GM12878 (cell line): ENCODE data around the gene GPRC5B. TPM values are rescaled to one million over a fixed set of nuclear protein-coding genes. Genes with fewer than 3 reads are reported as not detected.

Source experiments
- ATAC-seq: fragments of 200-7000 bp; cut with Tn5 transposase; 3 replicates; pipeline ENCODE4 v1.9.1; 2020; ENCODE audit warnings: mild to moderate bottlenecking, moderate library complexity
- BruUV-seq: library from RNA; stranded (reverse); fragments of 400-500 nt; replicated peaks from 2 replicates; lab custom pipeline; 2021; lab: Mats Ljungman, UMichigan
- CTCF ChIA-PET: fragments of 300-600 bp; sonication (Branson Sonifier 250); formaldehyde crosslinking; extraction: SDS; loops from one replicate; lab custom pipeline; 2021; ENCODE audit warnings: inconsistent platforms; lab: Yijun Ruan, JAX
- POLR2A ChIA-PET: fragments of 350-600 bp; formaldehyde crosslinking; extraction: SDS; loops from one replicate; lab custom pipeline; 2021; ENCODE audit warnings: inconsistent platforms; lab: Charles Lee
- RAD21 ChIA-PET: fragments of 300-600 bp; sonication (Branson Sonifier 250); formaldehyde crosslinking; loops from one replicate; lab custom pipeline; 2023; ENCODE audit warnings: antibody characterized with exemption; ENCODE audit not compliant: unreplicated experiment; lab: Charles Lee
- SMC1A ChIA-PET: fragments of 300-600 bp; sonication (Branson Sonifier 250); formaldehyde crosslinking; loops from one replicate; lab custom pipeline; 2023; ENCODE audit not compliant: unreplicated experiment, uncharacterized antibody; lab: Charles Lee
- DNase-seq: peaks from one replicate; pipeline ENCODE4 v3.0.0-alpha.2; 2011; ENCODE audit warnings: low read depth, low spot score
- FAIRE-seq: peaks from 3 replicates; lab custom pipeline; 2011; peaks lifted over from hg19 to GRCh38; lab: Jason Lieb, UNC
- H2AFZ ChIP-seq: 2 replicates; pipeline ENCODE4 v1.6.0; 2011; ENCODE audit warnings: low read depth, low read length, control low read depth; ENCODE audit not compliant: control insufficient read depth
- H3K27ac ChIP-seq: 2 replicates; pipeline ENCODE4 v1.5.1; 2011; ENCODE audit warnings: control low read depth; ENCODE audit not compliant: control insufficient read depth, insufficient read depth
- H3K27me3 ChIP-seq, 2 experiments: replicated peaks in 1 of 2; 2 replicates each; pipeline versions ENCODE4 v1.6.0 to v1.6.1; 2011; ENCODE audit warnings: low read length in 1 of 2; ENCODE audit not compliant: control insufficient read depth in 2 of 2, insufficient read depth in 2 of 2
- H3K36me3 ChIP-seq, 2 experiments: 2 replicates each; pipeline ENCODE4 v1.5.1; 2011; ENCODE audit warnings: low read length in 1 of 2; ENCODE audit not compliant: control insufficient read depth in 2 of 2, insufficient read depth in 2 of 2
- H3K4me1 ChIP-seq: 2 replicates; pipeline ENCODE4 v1.6.1; 2011; ENCODE audit warnings: mild to moderate bottlenecking, low read length, moderate library complexity, mixed read lengths; ENCODE audit not compliant: control insufficient read depth, insufficient read depth
- H3K4me2 ChIP-seq: 2 replicates; pipeline ENCODE4 v1.6.0; 2011; ENCODE audit warnings: control low read depth; ENCODE audit not compliant: control insufficient read depth, insufficient read depth
- H3K4me3 ChIP-seq: fragments of 200-600 bp; sonication (generic); 2 replicates; pipeline ENCODE4 v1.5.1; 2016
- H3K79me2 ChIP-seq: 2 replicates; pipeline ENCODE4 v1.6.0; 2011; ENCODE audit warnings: low read length; ENCODE audit not compliant: control insufficient read depth, insufficient read depth
- H3K9ac ChIP-seq: 2 replicates; pipeline ENCODE4 v1.8.0; 2011; ENCODE audit warnings: low read length, control low read depth, mixed read lengths; ENCODE audit not compliant: control insufficient read depth, insufficient read depth
- H3K9me3 ChIP-seq: replicated peaks from 3 replicates; pipeline ENCODE4 v1.5.1; 2011; ENCODE audit warnings: mild to moderate bottlenecking, low read length; ENCODE audit not compliant: control insufficient read depth, insufficient read depth
- H4K20me1 ChIP-seq: 2 replicates; pipeline ENCODE4 v1.6.0; 2011; ENCODE audit not compliant: control insufficient read depth, insufficient read depth
- ATF2 ChIP-seq: IDR thresholded peaks from 2 replicates; pipeline ENCODE4 v1.6.1; 2012; ENCODE audit warnings: low read length, inconsistent platforms
- BHLHE40 ChIP-seq, 2 experiments: fragments of 450-650 bp in 1 of 2; IDR thresholded peaks; 2 replicates each; pipeline ENCODE4 v1.6.1; 2011 to 2017; ENCODE audit warnings: low read depth in 2 of 2, borderline replicate concordance in 1 of 2, improper control_type of control experiment in 1 of 2, low read length in 1 of 2, mild to moderate bottlenecking in 1 of 2
- DPF2 ChIP-seq: fragments of 450-650 bp; IDR thresholded peaks from 2 replicates; pipeline ENCODE4 v1.6.1; 2017; ENCODE audit warnings: mild to moderate bottlenecking
- EGR1 ChIP-seq, 2 experiments: IDR thresholded peaks; 1 replicate in 1 of 2; 2 replicates in 1 of 2; pipeline ENCODE4 v1.6.1; 2011 to 2012; ENCODE audit warnings: low read depth in 2 of 2, low read length in 2 of 2, borderline replicate concordance in 1 of 2, mild to moderate bottlenecking in 1 of 2, moderate library complexity in 1 of 2
- JUNB ChIP-seq: IDR thresholded peaks from 2 replicates; pipeline ENCODE4 v1.6.1; 2016; ENCODE audit warnings: antibody characterized with exemption, mild to moderate bottlenecking
- RAD51 ChIP-seq: fragments of 450-650 bp; IDR thresholded peaks from 2 replicates; pipeline ENCODE4 v1.6.1; 2016; ENCODE audit warnings: moderate library complexity, mild to moderate bottlenecking, inconsistent platforms
- RELA ChIP-seq: fragments of 450-650 bp; IDR thresholded peaks from 2 replicates; pipeline ENCODE4 v1.8.0; 2014; ENCODE audit warnings: borderline replicate concordance; ENCODE audit not compliant: partially characterized antibody
- YBX1 ChIP-seq: fragments of 450-650 bp; IDR thresholded peaks from 2 replicates; pipeline ENCODE4 v1.6.1; 2016; ENCODE audit warnings: antibody characterized with exemption
- WGBS: methylation state at CpG from one replicate; pipeline ENCODE4 v1.1.6; 2016; ENCODE audit warnings: low lambda C conversion rate; ENCODE audit not compliant: insufficient replicate concordance, insufficient coverage; ENCODE audit errors: missing lambda C conversion rate; 5-methylcytosine and 5-hydroxymethylcytosine counted together
- in situ Hi-C: fragments of 300-500 bp; cut with MboI; formaldehyde crosslinking; loops from 9 replicates; pipeline ENCODE4 v1.14.3; 2018; ENCODE audit warnings: mixed read lengths
- intact Hi-C: fragments of 100-400 bp; cut with micrococcal nuclease; formaldehyde crosslinking; loops from one replicate; pipeline ENCODE4 v1.14.2; 2022; ENCODE audit not compliant: unreplicated experiment
- polyA plus RNA-seq, 11 experiments: library from polyadenylated mRNA; depleted of rRNA in 4 of 11; unstranded in 6 of 11; stranded (reverse) in 5 of 11; fragments of >200 nt; fragmentation: Nextera tagmentation in 4 of 11; fragmentation: Illumina TruSeq in 1 of 11; extraction: Ambion mirVana in 4 of 11; extraction: Trizol in 1 of 11; gene quantifications; 1 replicate in 1 of 11; 2 replicates in 10 of 11; pipeline versions ENCODE4 v1.2.1 to v1.2.3, GENCODE V29; 2011 to 2016; ENCODE audit warnings: inconsistent platforms in 2 of 11, missing spikeins in 2 of 11, low read depth in 1 of 11
- total RNA-seq, 4 experiments: library from RNA; depleted of rRNA in 3 of 4; stranded (reverse); fragments of >200 nt in 3 of 4; fragmentation: Illumina TruSeq in 1 of 4; extraction: Trizol in 1 of 4; gene quantifications; 2 replicates each; pipeline versions ENCODE4 v1.2.1 to v1.2.3, GENCODE V29; 2013 to 2021
- TF ChIP-seq, protein P1 (sequence below): fragments of 450-650 bp; formaldehyde crosslinking; IDR thresholded peaks from 2 replicates; pipeline ENCODE4 v1.4.0; 2020; ENCODE audit warnings: mild to moderate bottlenecking, moderate library complexity
- TF ChIP-seq, protein P2 (sequence below): fragments of 450-650 bp; IDR thresholded peaks from 2 replicates; pipeline ENCODE4 v1.6.1; 2014; ENCODE audit warnings: mild to moderate bottlenecking

Gene GPRC5B
- total and polyA plus RNA-seq, 10 of the 15 experiments (the other 5 are each of a cell fraction or from before 2014, with no cell fraction given): 0.01 to 0.42 (median 0.15) TPM; not detected in 2

DNA sequence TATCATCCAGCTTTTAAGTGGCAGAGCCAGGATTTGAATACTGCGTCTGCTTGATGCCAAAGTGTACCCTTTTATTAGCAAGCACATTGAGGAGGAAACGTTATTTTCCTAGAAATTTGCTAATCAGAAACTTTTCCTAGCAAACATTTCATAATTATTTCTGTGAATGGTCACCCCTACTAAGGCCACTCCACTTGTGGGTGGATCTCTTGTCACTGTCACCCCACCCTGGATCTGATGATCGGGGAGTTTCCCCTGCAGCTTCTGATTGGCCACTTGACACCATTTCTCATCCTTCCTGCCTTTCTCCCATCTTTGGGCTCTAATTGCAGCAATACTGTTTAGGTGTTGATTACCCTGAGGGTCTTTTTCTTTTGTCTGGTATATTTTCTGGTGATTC is 35.9 kb downstream of the GPRC5B start (continued):
- TF ChIP-seq BHLHE40 (IDR thresholded peaks at IDR 0.05; ENCODE audit: borderline replicate concordance in 1 of 2, low read depth in 2 of 2, low read length in 1 of 2) (no peak), RELA (no peak), JUNB (no peak)
- TF ChIP-seq, protein P1, sequence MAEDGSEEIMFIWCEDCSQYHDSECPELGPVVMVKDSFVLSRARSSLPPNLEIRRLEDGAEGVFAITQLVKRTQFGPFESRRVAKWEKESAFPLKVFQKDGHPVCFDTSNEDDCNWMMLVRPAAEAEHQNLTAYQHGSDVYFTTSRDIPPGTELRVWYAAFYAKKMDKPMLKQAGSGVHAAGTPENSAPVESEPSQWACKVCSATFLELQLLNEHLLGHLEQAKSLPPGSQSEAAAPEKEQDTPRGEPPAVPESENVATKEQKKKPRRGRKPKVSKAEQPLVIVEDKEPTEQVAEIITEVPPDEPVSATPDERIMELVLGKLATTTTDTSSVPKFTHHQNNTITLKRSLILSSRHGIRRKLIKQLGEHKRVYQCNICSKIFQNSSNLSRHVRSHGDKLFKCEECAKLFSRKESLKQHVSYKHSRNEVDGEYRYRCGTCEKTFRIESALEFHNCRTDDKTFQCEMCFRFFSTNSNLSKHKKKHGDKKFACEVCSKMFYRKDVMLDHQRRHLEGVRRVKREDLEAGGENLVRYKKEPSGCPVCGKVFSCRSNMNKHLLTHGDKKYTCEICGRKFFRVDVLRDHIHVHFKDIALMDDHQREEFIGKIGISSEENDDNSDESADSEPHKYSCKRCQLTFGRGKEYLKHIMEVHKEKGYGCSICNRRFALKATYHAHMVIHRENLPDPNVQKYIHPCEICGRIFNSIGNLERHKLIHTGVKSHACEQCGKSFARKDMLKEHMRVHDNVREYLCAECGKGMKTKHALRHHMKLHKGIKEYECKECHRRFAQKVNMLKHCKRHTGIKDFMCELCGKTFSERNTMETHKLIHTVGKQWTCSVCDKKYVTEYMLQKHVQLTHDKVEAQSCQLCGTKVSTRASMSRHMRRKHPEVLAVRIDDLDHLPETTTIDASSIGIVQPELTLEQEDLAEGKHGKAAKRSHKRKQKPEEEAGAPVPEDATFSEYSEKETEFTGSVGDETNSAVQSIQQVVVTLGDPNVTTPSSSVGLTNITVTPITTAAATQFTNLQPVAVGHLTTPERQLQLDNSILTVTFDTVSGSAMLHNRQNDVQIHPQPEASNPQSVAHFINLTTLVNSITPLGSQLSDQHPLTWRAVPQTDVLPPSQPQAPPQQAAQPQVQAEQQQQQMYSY (CRISPR knock-in tag): no peak
- TF ChIP-seq, protein P2, sequence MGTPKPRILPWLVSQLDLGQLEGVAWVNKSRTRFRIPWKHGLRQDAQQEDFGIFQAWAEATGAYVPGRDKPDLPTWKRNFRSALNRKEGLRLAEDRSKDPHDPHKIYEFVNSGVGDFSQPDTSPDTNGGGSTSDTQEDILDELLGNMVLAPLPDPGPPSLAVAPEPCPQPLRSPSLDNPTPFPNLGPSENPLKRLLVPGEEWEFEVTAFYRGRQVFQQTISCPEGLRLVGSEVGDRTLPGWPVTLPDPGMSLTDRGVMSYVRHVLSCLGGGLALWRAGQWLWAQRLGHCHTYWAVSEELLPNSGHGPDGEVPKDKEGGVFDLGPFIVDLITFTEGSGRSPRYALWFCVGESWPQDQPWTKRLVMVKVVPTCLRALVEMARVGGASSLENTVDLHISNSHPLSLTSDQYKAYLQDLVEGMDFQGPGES: no peak

DNA sequence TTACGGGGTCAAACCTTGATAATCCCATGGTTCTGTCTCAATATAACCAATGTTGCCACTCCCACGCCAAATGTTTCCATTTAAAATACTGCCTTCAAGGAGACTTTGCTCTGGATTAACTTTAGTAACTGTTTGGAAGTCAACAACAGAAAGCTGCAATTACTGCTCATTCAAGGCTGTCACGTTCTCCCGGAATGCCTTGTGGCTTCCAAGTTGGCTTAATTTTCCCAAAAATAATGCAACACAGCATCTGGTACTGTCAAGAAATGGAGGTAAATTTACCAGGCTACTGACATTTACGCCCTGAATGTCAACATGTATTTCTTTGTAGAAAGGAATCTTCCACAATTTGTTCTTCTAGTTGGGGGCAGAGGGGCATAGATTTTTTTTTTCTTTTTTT is 38.2 kb downstream of the GPRC5B start:
- Histone ChIP-seq H3K4me3 (no peak overlapping the region), H3K9ac (no peak overlapping the region), H3K79me2 (no peaks in the 10 kb centered on the region), H3K9me3 (no peaks in the 10 kb centered on the region), H2AFZ (no peak overlapping the region), H3K4me1 (no peaks in the 10 kb centered on the region), H3K27ac (no peak overlapping the region), H4K20me1 (no peaks in the 10 kb centered on the region), H3K4me2 (no peak overlapping the region), H3K36me3 (no peaks in the 10 kb centered on the region), H3K27me3 (no peaks in the 10 kb centered on the region)
- ATAC-seq (no peak), FAIRE-seq (no peak), DNase-seq (no peak)
- in situ Hi-C loops (no loop called here), intact Hi-C loops (no loop called here)
- no peak for TF ChIP-seq DPF2
- TF ChIP-seq RAD51: no peak
- TF ChIP-seq YBX1: no peak
- no peak for TF ChIP-seq EGR1 (IDR thresholded peaks at IDR 0.05; ENCODE audit: borderline replicate concordance in 1 of 2, low read depth in 2 of 2, low read length in 2 of 2)
- TF ChIP-seq ATF2: no peak
- POLR2A ChIA-PET: no interaction called here
- SMC1A ChIA-PET: no interaction called here
- RAD21 ChIA-PET: no interaction called here
- 47% methylated on average over 5 of the region's 5 CpGs for WGBS
- CTCF ChIA-PET: no interaction called here
- no TSS peak for BruUV-seq
